Measurements from ENCODE around the gene PRPF40A.

PRPF40A gene

GRCh38 chr2:152624805-152625204 lies 92.5 kb downstream of the PRPF40A start:
- Histone ChIP-seq H3K27ac (replicated peaks; ENCODE audit: low read length) (no peak overlapping the region), H2AFZ (ENCODE audit: low read length) (no peak overlapping the region), H3K27me3 (ENCODE audit: control insufficient read depth in 3 of 3, insufficient read depth in 3 of 3, low read depth in 1 of 3, low read length in 3 of 3) (no peaks in the 10 kb centered on the region), H3K4me1 (ENCODE audit: control insufficient read depth in 2 of 2, insufficient read depth in 1 of 2, low read depth in 1 of 2, low read length in 2 of 2) (peaks cover 0 to 7% of the 10 kb centered on the region in 2 donors), H3K14ac (ENCODE audit: low read length) (no peak overlapping the region), H3K4me3 (ENCODE audit: low read length in 2 of 2) (no peak overlapping the region), H3K9me3 (replicated peaks in 1 of 2; ENCODE audit: control insufficient read depth in 2 of 2, insufficient read depth in 1 of 2, low read depth in 1 of 2, low read length in 2 of 2) (no peaks in the 10 kb centered on the region), H2BK12ac (ENCODE audit: low read length) (no peak overlapping the region), H3K18ac (ENCODE audit: low read length) (no peak overlapping the region), H4K91ac (ENCODE audit: low read depth, low read length, poor library complexity) (no peak overlapping the region), H3K79me1 (ENCODE audit: low read depth, low read length) (no peaks in the 10 kb centered on the region), H2AK5ac (ENCODE audit: low read depth, low read length) (no peak overlapping the region), H2BK120ac (ENCODE audit: low read depth, low read length) (no peak overlapping the region), H2BK15ac (ENCODE audit: low read length) (no peak overlapping the region), H4K8ac (ENCODE audit: low read depth, low read length) (no peak overlapping the region), H3K4me2 (ENCODE audit: insufficient read depth, low read length, poor library complexity, severe bottlenecking) (no peak overlapping the region), H3K23ac (ENCODE audit: low read depth, low read length, poor library complexity) (no peak overlapping the region), H3K4ac (ENCODE audit: low read length) (no peak overlapping the region), H3K9ac (ENCODE audit: low read depth, low read length, poor library complexity) (no peak overlapping the region), H2BK5ac (ENCODE audit: low read length) (no peak overlapping the region), H3K36me3 (replicated peaks in 1 of 2; ENCODE audit: control insufficient read depth in 2 of 2, insufficient read depth in 2 of 2, low read length in 2 of 2) (peaks cover 16 to 92% of the 10 kb centered on the region in 2 donors)
- no CpG with 5 or more reads among the region's 3 CpGs for WGBS, 2 donors (ENCODE audit: extremely low coverage in 2 of 2, insufficient read length in 2 of 2, insufficient replicate concordance in 1 of 2)
- no peak for DNase-seq (ENCODE audit: low spot score)

DNA sequence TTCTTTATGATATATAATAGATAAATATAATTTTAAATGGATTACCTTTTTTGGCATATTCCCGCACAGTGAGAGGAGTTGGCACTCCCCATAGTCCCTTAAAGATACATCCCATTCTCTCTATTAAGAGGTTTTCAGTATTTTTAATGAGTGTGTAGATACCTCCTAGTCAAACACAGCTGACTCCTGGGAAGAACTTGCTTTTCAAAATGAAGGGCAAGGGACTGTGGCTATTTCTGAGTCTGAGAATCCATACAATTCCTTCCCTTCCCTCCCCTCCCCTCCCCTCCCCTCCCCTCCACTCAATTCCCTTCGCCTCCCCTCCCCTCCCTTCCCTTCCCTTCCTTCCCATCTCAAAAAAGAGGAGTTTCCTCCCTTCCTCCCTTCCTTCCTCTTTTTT lies 93.5 kb downstream of the PRPF40A start:
- H2AK5ac ChIP-seq (ENCODE audit: low read depth, low read length) = no peak overlapping the region
- peaks cover 22 to 91% of the 10 kb centered on the region in 2 donors for H3K36me3 ChIP-seq (replicated peaks in 1 of 2; ENCODE audit: control insufficient read depth in 2 of 2, insufficient read depth in 2 of 2, low read length in 2 of 2)

DNA sequence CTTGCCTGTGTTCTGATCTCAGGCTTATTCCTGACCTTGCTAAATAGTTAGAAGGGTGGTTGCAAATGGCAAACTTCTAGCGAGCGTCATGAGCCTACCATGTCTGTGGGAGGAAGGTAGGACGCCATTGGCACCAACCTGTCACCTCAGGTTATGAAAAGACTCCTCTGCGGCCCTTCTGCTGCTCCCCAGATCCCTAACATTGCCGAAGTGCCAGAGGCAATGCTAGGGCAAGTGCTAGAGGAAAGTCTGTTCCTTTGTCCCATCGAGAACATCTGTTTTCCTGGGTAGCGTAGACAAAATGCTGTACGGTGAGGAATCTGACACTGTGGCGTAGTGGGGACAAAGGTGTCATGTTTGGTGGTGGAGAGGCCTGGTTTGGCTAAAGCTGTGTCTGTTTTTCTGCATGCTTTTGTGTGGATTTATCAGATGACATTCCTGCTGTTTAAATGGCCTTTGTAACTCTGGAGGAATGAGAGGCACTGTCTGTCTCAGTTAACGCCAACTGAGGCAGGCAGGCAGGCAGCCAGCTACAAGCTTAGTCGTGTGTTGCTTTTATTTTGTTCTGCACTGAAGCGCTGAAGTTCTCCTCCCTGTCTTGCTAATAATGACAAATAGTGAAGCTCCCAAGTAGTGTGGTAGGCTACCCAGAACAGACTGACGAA lies 94.1 kb downstream of the PRPF40A start:
- H3K27ac ChIP-seq (replicated peaks; ENCODE audit: low read length) = peak overlapping the region; percentile 25
- H4K91ac ChIP-seq (ENCODE audit: low read depth, low read length, poor library complexity) = no peak overlapping the region
- H4K8ac ChIP-seq (ENCODE audit: low read depth, low read length) = no peak overlapping the region
- WGBS, 2 donors (ENCODE audit: extremely low coverage in 2 of 2, insufficient read length in 2 of 2, insufficient replicate concordance in 1 of 2) = no CpG with 5 or more reads among the region's 13 CpGs
- no peaks in the 10 kb centered on the region for H3K27me3 ChIP-seq (ENCODE audit: control insufficient read depth in 3 of 3, insufficient read depth in 3 of 3, low read depth in 1 of 3, low read length in 3 of 3)
- no peaks in the 10 kb centered on the region for H3K79me1 ChIP-seq (ENCODE audit: low read depth, low read length)
- no peak overlapping the region for H2BK5ac ChIP-seq (ENCODE audit: low read length)
- H3K4me3 ChIP-seq (ENCODE audit: low read length in 2 of 2) = no peak overlapping the region
- no peak overlapping the region for H3K23ac ChIP-seq (ENCODE audit: low read depth, low read length, poor library complexity)
- no peak overlapping the region for H3K14ac ChIP-seq (ENCODE audit: low read length)
- no peak overlapping the region for H2AFZ ChIP-seq (ENCODE audit: low read length)
- H3K18ac ChIP-seq (ENCODE audit: low read length) = no peak overlapping the region
- no peak overlapping the region for H3K4me2 ChIP-seq (ENCODE audit: insufficient read depth, low read length, poor library complexity, severe bottlenecking)
- H3K36me3 ChIP-seq (replicated peaks in 1 of 2; ENCODE audit: control insufficient read depth in 2 of 2, insufficient read depth in 2 of 2, low read length in 2 of 2) = peaks cover 20 to 91% of the 10 kb centered on the region in 2 donors
- no peak overlapping the region for H2BK12ac ChIP-seq (ENCODE audit: low read length)
- H3K9me3 ChIP-seq (replicated peaks in 1 of 2; ENCODE audit: control insufficient read depth in 2 of 2, insufficient read depth in 1 of 2, low read depth in 1 of 2, low read length in 2 of 2) = no peaks in the 10 kb centered on the region
- H3K4me1 ChIP-seq (ENCODE audit: control insufficient read depth in 2 of 2, insufficient read depth in 1 of 2, low read depth in 1 of 2, low read length in 2 of 2) = peaks cover 0 to 7% of the 10 kb centered on the region in 2 donors
- H3K4ac ChIP-seq (ENCODE audit: low read length) = no peak overlapping the region
- no peak overlapping the region for H2BK120ac ChIP-seq (ENCODE audit: low read depth, low read length)
- no peak for DNase-seq (ENCODE audit: low spot score)
- no peak overlapping the region for H2AK5ac ChIP-seq (ENCODE audit: low read depth, low read length)
- H2BK15ac ChIP-seq (ENCODE audit: low read length) = no peak overlapping the region
- peak overlapping the region; percentile 55 for H3K9ac ChIP-seq (ENCODE audit: low read depth, low read length, poor library complexity)

More for the DNA sequence above, 93.5 kb downstream of the PRPF40A start:
- Histone ChIP-seq H3K18ac (ENCODE audit: low read length) (no peak overlapping the region), H3K4me1 (ENCODE audit: control insufficient read depth in 2 of 2, insufficient read depth in 1 of 2, low read depth in 1 of 2, low read length in 2 of 2) (peaks cover 0 to 7% of the 10 kb centered on the region in 2 donors), H3K14ac (ENCODE audit: low read length) (no peak overlapping the region), H3K4ac (ENCODE audit: low read length) (no peak overlapping the region), H3K9me3 (replicated peaks in 1 of 2; ENCODE audit: control insufficient read depth in 2 of 2, insufficient read depth in 1 of 2, low read depth in 1 of 2, low read length in 2 of 2) (no peaks in the 10 kb centered on the region), H2BK12ac (ENCODE audit: low read length) (no peak overlapping the region), H3K9ac (ENCODE audit: low read depth, low read length, poor library complexity) (no peak overlapping the region), H2BK15ac (ENCODE audit: low read length) (no peak overlapping the region), H3K79me1 (ENCODE audit: low read depth, low read length) (no peaks in the 10 kb centered on the region), H4K8ac (ENCODE audit: low read depth, low read length) (no peak overlapping the region), H3K27me3 (ENCODE audit: control insufficient read depth in 3 of 3, insufficient read depth in 3 of 3, low read depth in 1 of 3, low read length in 3 of 3) (no peaks in the 10 kb centered on the region), H3K23ac (ENCODE audit: low read depth, low read length, poor library complexity) (no peak overlapping the region), H2BK5ac (ENCODE audit: low read length) (no peak overlapping the region), H2AFZ (ENCODE audit: low read length) (no peak overlapping the region), H3K27ac (replicated peaks; ENCODE audit: low read length) (no peak overlapping the region), H4K91ac (ENCODE audit: low read depth, low read length, poor library complexity) (no peak overlapping the region), H2BK120ac (ENCODE audit: low read depth, low read length) (no peak overlapping the region), H3K4me3 (ENCODE audit: low read length in 2 of 2) (no peak overlapping the region), H3K4me2 (ENCODE audit: insufficient read depth, low read length, poor library complexity, severe bottlenecking) (no peak overlapping the region)
- no CpG with 5 or more reads among the region's 2 CpGs for WGBS, 2 donors (ENCODE audit: extremely low coverage in 2 of 2, insufficient read length in 2 of 2, insufficient replicate concordance in 1 of 2)
- no peak for DNase-seq (ENCODE audit: low spot score)

DNA sequence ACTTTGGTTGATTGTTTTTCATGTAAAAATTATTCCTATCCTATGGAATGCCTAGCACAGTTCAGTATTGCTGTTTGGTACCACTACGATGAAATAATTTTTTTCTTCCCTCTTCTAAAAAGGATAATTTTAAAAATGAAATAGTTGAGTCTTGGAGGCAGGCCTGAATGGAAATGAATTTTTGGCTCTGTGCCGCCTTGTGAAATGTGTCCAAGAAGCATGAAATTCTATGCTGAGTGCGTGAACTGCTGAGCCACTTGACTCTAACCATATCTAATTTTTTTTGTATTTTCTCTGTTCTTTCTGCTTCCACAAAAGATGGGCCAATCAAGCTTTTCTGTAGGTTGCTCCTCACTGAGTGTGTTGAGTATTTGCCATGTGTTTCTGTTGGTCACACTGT lies 95.0 kb downstream of the PRPF40A start:
- H3K4me3 ChIP-seq (ENCODE audit: low read length in 2 of 2) = no peak overlapping the region
- no peak overlapping the region for H2AK5ac ChIP-seq (ENCODE audit: low read depth, low read length)
- H3K9ac ChIP-seq (ENCODE audit: low read depth, low read length, poor library complexity) = no peak overlapping the region
- H3K18ac ChIP-seq (ENCODE audit: low read length) = no peak overlapping the region
- DNase-seq (ENCODE audit: low spot score) = no peak
- H3K36me3 ChIP-seq (replicated peaks in 1 of 2; ENCODE audit: control insufficient read depth in 2 of 2, insufficient read depth in 2 of 2, low read length in 2 of 2) = peaks cover 16 to 91% of the 10 kb centered on the region in 2 donors
- no peak overlapping the region for H3K4me2 ChIP-seq (ENCODE audit: insufficient read depth, low read length, poor library complexity, severe bottlenecking)
- no peak overlapping the region for H2BK5ac ChIP-seq (ENCODE audit: low read length)
- no peak overlapping the region for H3K14ac ChIP-seq (ENCODE audit: low read length)
- no peak overlapping the region for H4K8ac ChIP-seq (ENCODE audit: low read depth, low read length)
- no peak overlapping the region for H3K23ac ChIP-seq (ENCODE audit: low read depth, low read length, poor library complexity)
- H3K27me3 ChIP-seq (ENCODE audit: control insufficient read depth in 3 of 3, insufficient read depth in 3 of 3, low read depth in 1 of 3, low read length in 3 of 3) = no peaks in the 10 kb centered on the region
- no peak overlapping the region for H3K4ac ChIP-seq (ENCODE audit: low read length)
- no peak overlapping the region for H3K27ac ChIP-seq (replicated peaks; ENCODE audit: low read length)
- no peaks in the 10 kb centered on the region for H3K79me1 ChIP-seq (ENCODE audit: low read depth, low read length)
- H2BK15ac ChIP-seq (ENCODE audit: low read length) = no peak overlapping the region
- no CpG with 5 or more reads among the region's 3 CpGs for WGBS, 2 donors (ENCODE audit: extremely low coverage in 2 of 2, insufficient read length in 2 of 2, insufficient replicate concordance in 1 of 2)
- no peak overlapping the region for H4K91ac ChIP-seq (ENCODE audit: low read depth, low read length, poor library complexity)
- H2BK120ac ChIP-seq (ENCODE audit: low read depth, low read length) = no peak overlapping the region
- H2BK12ac ChIP-seq (ENCODE audit: low read length) = no peak overlapping the region
- no peaks in the 10 kb centered on the region for H3K9me3 ChIP-seq (replicated peaks in 1 of 2; ENCODE audit: control insufficient read depth in 2 of 2, insufficient read depth in 1 of 2, low read depth in 1 of 2, low read length in 2 of 2)
- no peak overlapping the region for H2AFZ ChIP-seq (ENCODE audit: low read length)
- peaks cover 0 to 7% of the 10 kb centered on the region in 2 donors for H3K4me1 ChIP-seq (ENCODE audit: control insufficient read depth in 2 of 2, insufficient read depth in 1 of 2, low read depth in 1 of 2, low read length in 2 of 2)
